Activated CD4-positive, CD25-positive, alpha-beta regulatory T cell treated with anti-CD3 and anti-CD28 coated beads, Interleukin-2, amount 50 U/mL, for 16 hours (primary cell): ENCODE results near the gene HOMER2.

Source experiments
- DNase-seq: peaks from one replicate; pipeline ENCODE4 v3.0.0-alpha.2; 2020; ENCODE audit warnings: low read depth, low spot score

Gene HOMER2

DNA sequence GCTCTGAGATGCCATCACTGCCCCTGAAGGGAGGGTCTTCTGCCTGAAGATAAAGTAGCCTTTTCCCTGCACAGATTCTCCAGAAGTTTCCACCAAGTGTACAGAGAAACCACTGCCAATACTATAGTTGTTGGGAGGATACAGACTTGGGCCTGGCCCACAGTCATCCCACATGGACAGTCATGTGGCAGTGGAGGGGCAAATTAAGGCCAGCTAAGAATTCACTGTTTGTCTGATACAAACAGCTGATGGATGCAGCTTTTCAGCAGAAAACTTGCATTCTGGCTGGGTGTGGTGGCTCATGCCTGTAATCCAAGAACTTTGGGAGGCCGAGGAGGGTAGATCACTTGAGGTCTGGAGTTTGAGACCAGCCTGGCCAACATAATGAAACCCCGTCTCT lies 22.1 kb downstream of the HOMER2 start:
- no peak for DNase-seq

DNA sequence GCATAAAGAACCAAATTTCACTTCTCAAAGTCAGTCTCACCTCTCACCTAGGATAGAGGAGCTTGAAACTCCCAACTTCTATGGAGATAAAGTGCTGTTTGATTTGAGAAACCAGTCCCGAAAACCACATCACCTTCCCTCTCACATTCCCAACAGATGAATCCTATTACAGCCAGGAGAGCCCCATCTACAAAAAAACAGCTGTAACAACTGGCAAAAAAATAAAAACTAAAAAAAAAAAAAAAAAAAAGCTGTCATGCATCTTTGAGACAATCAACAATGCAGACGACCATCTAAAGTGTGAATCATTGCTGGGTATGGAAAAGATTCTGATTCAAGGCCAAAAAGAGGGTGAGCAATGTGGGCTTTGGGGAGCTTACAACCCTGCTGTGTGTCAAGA lies 23.8 kb downstream of the HOMER2 start:
- DNase-seq = no peak

GRCh38 chr15:82923744-82924143 lies 28.8 kb downstream of the HOMER2 start:
- DNase-seq = no peak

GRCh38 chr15:82922737-82923136 lies 29.8 kb downstream of the HOMER2 start:
- DNase-seq = no peak

GRCh38 chr15:82921939-82922338 lies 30.6 kb downstream of the HOMER2 start:
- DNase-seq = no peak

- DNase-seq = no peak
Observed at GRCh38 chr15:82921242-82921641, 31.3 kb downstream of the HOMER2 start.

GRCh38 chr15:82919231-82919886 lies 33.2 kb downstream of the HOMER2 start:
- no peak for DNase-seq

- DNase-seq = no peak
Observed at GRCh38 chr15:82918607-82919230, 33.8 kb downstream of the HOMER2 start.

DNA sequence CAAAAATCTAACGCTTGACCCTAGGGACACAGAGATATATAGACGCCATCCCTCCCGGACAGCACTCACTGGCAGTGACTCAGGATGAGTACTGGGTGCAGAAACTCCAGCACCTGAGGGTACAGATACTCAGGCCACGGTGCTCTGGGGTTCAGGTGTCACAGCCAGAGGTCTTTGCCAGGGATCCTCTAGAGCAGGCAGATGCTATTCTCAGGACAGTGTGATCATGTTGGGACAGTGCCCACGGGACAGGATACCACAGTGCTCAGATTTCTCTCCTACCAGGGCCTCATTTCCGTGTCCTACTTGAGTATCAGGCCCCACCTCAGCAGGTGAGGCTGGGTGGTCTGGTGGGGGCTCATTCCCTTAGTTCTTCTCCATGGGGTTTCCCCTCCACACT lies 34.4 kb downstream of the HOMER2 start:
- no peak for DNase-seq

GRCh38 chr15:82917249-82917648 lies 35.3 kb downstream of the HOMER2 start:
- no peak for DNase-seq

DNA sequence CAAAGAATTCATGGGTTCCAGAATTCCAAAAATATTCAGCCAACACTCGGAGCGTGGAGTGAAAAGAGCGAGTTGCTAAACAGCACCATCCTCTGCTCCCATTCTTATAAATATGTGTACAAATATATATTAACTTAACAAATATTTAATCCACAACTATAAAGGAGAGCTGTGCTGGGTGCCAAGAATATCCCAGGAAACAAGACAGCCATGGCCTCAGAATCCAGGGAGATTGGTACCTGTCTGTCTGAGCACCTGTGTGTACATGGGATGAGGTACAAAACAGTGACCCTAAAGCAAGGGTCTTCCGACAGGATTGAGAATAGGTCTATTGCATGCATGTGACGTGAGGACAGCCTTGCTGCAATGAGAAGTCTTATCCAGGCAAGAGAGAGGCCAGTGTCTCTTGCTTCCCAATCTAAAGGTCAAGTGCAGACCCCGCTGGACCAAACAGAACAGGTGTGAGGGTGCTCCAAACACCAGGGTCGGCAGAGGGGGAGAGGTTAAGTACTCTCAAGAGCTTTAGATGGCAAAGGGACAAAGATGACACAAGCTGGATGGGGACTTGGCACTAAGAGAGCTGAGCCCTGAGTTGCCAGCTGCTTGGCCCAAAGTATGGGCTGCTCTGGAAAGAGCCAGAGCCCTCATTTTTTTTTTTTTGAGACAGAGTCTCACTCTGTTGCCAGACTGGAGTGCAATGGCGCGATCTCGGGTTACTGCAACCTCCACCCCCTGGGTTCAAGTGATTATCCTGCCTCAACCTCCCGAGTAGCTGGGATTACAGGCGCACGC lies 36.2 kb downstream of the HOMER2 start:
- DNase-seq = no peak

DNA sequence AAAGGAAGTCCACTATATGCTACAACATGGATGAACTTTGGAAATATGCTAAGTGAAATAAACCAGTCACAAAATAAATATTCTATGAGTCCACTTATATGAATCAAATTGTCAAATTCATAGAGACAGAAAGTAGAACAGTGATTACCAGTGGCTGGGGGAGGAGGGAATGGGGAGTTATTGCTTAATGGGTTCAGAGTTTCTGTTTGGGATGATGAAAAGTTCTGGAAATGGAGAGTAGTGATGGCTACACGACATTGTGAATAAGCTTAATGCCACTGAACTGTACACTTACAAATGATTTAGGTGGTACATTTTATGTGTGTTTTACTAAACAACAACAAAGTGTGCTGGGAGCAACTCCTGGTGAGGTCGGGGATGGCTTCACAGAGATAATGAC lies 38.1 kb downstream of the HOMER2 start:
- DNase-seq = no peak

- DNase-seq = no peak
Observed at GRCh38 chr15:82911458-82911857, 41.1 kb downstream of the HOMER2 start.

DNA sequence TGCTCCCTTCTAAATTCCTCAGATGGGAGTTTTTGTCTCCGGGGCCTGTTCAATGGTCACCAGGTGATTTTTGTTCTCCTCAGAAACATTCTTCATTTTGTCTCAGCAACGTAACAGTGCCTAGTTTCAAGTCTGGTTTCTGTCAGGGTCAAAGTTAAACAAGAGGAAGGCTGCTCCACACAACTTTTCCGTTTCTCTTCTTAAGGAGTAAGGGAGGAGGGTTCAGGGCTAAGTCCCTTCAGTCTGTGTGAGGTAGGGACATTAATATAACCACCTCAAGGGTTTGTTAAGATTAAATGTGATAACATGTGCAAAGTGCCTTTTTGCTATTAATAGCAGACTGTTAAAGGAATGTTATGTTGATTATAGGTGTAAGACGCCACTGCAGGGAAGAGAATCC lies 41.8 kb downstream of the HOMER2 start:
- no peak for DNase-seq

GRCh38 chr15:82909080-82909815 lies 43.3 kb downstream of the HOMER2 start:
- no peak for DNase-seq

DNA sequence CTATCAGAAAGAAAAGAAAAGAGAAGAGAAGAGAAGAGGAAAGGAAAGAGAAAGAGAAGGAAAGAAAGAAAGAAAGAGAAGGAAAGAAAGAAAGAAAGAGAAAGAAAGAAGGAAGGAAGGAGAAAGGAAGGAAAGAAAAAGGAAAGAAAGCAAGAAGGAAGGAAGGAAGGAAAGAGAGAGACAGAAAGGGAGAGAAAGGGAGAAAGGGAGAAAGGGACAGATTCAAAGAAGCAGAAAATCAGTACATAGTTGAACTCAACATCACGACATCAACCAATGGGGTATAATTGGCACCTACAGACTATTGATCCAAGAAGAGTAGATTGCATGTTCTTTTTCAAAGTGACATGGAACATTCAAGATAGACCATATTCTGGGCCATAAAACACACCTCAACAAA lies 45.2 kb downstream of the HOMER2 start:
- no peak for DNase-seq

DNA sequence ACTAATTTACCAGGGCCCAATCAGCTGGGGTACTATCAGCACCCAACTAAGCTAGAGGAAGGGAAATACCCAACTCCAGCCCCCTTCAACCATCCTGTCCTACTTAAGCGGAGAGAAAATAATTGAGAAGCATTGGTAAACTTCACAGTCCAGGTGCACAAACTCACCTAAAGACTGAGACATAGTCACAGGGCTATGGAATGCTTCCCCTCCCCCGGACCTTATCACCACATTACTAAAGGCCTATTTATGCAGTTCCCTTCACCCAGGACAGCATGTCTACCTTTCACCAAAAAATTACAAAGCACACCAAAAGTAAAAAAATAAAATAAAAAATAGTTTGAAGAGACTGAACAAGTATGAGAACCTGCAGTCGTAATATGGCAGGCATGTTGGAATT lies 47.9 kb downstream of the HOMER2 start:
- no peak for DNase-seq

DNA sequence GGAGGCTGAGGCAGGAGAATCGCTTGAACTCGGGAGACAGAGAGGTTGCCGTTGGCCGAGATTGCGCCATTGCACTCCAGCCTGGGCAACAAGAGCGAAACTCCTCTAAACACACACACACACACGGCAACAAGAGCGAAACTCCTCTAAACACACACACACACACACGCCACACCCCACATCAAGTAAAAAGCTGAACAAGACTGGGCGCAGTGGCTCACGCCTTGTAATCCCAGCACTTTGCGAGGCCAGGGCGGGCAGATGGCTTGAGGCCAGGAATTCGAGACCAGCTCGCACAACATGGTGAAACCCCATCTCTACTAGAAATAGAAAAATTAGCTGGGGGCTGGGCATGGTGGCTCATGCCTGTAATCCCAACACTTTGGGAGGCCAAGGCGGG lies 49.0 kb downstream of the HOMER2 start:
- DNase-seq = no peak

GRCh38 chr15:82901114-82901805 lies 51.3 kb downstream of the HOMER2 start:
- DNase-seq = no peak

- DNase-seq = no peak
Observed at GRCh38 chr15:82900511-82901060, 51.9 kb downstream of the HOMER2 start.

DNA sequence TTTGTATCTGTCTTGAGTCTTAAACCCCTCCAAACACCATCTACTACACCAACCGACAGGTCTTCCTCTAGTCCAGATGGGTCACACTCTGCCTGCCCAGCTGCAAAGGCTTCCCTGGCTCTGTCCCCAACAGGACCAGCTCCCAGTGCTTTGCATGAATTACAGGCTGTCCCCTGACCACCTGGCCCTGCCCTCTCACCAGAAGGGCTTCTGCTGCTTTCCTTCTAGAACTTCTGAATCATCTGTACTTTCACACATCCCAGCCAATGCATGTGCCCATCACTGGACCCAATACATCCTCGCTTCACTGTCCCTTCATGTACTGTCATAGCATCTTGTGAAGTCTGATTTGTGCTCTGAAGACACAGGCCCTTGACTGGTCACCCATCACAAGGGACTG lies 53.6 kb downstream of the HOMER2 start:
- no peak for DNase-seq
